Right kidney (tissue), 1 donor: ENCODE results near the gene ZNF282.
"Not testable (repeated sequence)": the region's sequence is repeated elsewhere in the genome, so short reads cannot be mapped to it uniquely, and the experiment has no call there.

ENCODE experiments used
- DNase-seq: peaks from one replicate; pipeline ENCODE4 v3.0.0-alpha.2; 2016

The ZNF282 gene

DNA sequence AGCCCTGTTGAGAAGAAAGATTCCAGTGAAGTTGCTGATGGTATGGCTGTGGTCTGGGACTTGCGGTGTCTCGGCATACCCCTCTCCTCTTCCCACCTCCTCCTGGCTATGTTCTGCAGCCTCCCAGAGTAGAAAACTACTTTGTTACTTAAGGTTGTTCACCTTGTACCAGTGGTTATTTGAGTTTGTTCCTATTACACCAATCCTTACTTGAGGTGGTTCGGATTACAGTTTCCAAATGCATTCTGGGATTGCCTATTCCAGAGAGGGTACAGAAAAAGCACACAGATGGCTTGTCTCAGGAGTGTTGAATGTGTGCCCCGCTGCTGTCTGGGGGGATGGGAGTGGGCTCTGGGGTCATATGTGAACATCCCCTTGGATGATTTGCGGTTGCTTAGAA lies 59.8 kb downstream of the ZNF282 start:
- no peak for DNase-seq

DNA sequence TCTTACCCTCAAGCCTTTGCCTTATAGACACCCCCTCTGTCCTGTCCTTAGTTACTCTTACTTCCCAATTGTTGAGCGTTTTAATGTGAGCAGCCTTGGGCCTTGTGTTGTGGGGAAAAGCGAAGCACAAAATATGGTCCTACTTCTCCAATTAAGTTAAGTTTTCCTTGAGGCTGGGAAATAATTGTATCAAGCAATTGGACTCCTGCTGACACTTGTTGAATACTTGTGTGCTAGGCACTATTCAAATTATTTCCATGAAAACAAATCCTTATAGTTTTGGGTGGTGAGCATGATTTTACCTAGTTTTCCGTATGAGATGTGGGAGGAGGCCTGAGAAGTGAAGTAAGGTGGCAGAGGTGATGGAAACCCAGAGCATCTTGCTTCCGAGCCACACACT lies 61.2 kb downstream of the ZNF282 start:
- DNase-seq = no peak

DNA sequence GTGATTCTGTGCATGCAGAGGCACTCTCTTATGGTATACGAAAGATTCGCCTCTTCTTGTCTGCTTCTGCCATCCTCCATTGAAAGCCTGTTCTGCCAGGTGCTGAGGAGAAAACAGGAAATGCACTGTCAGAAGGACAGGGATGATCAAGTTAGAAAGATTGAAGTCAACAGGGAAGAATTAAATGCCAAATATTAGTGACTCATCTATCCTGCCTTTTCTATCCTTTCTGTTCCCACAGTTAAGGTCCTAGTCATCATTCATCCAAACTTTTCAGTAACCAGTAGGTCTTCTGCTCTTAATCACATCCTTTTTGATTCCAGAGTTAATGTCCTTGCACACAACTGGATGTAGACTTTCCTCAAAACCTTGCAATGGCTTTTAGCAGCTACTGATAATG lies 61.8 kb downstream of the ZNF282 start:
- no peak for DNase-seq

DNA sequence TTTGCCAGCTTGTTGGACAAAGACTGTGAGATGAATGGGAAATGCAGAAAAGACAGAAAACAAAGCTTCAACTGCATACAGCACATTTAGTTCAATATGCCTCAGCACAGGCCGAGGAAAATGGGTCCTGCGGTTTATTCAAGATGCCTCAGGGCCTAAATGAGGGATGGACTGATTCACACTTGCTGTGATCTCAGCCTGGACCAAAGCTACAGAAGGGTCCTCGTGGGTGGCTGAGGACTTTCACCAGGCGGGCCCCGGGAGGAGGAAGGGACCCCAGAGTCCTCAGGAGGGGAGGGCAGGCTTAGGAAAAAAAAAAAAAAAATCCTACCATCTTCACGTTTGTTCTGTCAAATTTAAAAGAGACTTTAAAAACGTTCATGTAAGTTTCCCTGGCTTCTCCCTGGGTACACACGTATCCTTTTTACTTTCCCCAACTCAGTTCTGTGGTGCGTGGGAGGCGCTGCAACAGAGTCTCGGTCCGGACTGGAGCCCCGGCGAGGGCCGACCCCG lies 66.0 kb downstream of the ZNF282 start:
- no peak for DNase-seq

DNA sequence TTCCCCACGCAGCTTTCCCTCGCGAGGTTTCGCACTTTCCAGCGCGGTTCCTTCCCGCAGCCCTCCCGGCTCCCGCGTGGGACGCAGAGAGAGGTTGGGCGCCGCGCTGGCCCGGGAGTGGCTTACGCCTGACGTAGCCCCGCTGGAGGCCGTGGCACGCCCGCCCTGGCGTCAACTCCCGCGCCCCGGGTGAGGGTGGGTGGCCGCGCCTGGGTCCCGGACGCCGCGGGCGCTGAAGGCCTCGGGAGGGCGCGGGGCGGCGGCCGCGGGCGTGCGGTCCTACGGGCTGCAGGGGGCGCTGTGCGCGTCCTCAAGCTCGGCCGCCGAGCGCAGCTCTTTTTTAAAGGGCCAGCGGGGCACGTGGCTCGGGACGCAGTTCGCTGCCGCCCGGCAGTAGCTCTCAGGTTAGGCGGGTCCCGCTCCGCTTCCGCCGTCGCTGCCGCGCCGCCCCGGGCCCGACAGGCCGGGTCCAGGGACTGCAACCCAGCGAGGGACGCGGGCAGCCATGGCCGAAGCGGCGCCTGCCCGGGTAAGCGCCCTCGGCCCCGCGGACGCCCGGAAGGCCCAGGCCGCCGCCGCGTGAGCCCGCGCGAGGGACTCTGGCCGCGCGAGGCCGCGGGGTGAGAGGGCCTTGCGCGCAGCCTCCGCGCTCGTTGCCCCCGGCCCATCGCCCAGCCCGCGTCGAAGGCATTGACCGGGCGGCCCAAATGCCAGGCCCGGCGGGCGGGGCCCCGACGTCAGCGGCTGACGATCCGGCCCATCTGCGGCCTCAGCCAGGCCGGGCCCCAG lies 66.7 kb downstream of the ZNF282 start, which contains the start of gene ZNF783:
Gene ZNF783, plus strand, starts transcription at position 368 of the 789 bp plus-strand sequence. Its CDS starts 138 bp downstream, at position 506.
- peak; percentile 90 for DNase-seq

DNA sequence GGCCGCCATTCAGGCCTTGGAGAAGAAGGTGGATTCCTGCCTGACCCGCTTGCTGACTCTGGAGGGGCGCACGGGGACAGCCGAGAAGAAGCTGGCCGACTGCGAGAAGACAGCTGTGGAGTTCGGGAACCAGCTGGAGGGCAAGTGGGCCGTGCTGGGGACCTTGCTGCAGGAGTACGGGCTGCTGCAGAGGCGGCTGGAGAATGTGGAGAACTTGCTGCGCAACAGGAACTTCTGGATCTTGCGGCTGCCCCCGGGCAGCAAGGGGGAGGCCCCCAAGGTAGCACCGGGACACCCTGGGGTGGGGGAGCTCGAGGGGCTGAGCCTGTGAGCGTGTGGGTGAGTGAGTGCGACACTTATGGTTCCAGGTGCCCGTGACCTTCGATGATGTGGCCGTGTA lies 71.1 kb downstream of the ZNF282 start:
- no peak for DNase-seq

DNA sequence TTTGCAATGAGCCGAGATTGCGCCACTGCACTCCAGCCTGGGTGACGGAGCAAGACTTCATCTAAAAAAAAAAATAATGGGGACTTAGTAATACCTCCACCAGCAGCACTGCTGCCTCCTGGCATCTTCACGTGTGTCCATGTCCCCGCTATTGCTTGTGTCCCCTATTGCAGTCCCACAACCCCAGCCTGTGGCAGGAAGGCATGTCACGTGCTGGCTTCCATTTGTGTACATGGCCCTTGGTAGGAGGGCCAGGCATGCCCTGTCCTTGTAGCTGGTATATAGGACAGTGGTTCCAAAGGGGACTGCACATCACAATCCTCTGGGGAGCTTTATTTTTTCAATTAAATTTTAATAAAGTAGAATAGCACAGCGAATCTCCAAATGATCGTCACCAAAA lies 72.4 kb downstream of the ZNF282 start:
- no peak for DNase-seq

DNA sequence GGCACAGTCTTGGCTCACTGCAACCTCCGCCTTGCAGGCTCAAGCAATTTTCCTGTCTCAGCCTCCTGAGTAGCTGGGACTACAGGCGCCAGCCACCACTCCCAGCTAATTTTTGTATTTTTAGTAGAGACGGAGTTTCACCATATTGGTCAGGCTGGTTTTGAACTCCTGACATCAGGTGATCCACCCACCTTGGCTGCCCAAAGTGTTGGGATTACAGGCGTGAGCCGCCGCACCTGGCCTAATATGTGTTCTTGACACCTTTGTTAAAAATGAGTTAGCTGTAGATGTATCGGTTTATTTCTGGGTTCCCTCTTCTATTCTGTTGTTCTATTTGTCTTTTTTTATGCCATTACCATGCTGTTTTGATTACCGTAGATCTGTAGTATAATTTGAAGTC lies 79.1 kb downstream of the ZNF282 start:
- DNase-seq = not testable (repeated sequence)
